GM12873 (cell line): ENCODE results near the gene PIK3R5.

ENCODE experiments used
- CTCF ChIP-seq: IDR thresholded peaks from 2 replicates; pipeline ENCODE4 v1.5.1; 2012; ENCODE audit warnings: low read depth, mild to moderate bottlenecking, moderate library complexity, low read length, control low read depth; ENCODE audit not compliant: insufficient read depth; ENCODE audit errors: missing control alignments

The PIK3R5 gene

GRCh38 chr17:8964801-8965393, 610 bp downstream of the PIK3R5 start:
- TF ChIP-seq CTCF = no peak

GRCh38 chr17:8963647-8964258, 1.8 kb downstream of the PIK3R5 start:
- TF ChIP-seq CTCF = no peak

- TF ChIP-seq CTCF = no peak
Observed at GRCh38 chr17:8963014-8963413, 2.5 kb downstream of the PIK3R5 start.

- no peak for TF ChIP-seq CTCF
Observed at GRCh38 chr17:8961829-8962228, 3.7 kb downstream of the PIK3R5 start.

- TF ChIP-seq CTCF = no peak
Observed at GRCh38 chr17:8960325-8961140, 5.0 kb downstream of the PIK3R5 start.

- no peak for TF ChIP-seq CTCF
Observed at GRCh38 chr17:8959312-8959918, 6.1 kb downstream of the PIK3R5 start.

- TF ChIP-seq CTCF = no peak
Observed at GRCh38 chr17:8957721-8958120, 7.8 kb downstream of the PIK3R5 start.
